Body of pancreas (tissue), 4 donors: ENCODE results near the gene DHX16.

ENCODE experiments used
- CTCF ChIP-seq, 7 experiments: fragments of 450-650 bp in 4 of 7; fragments of 200-600 bp in 3 of 7; sonication (generic) in 3 of 7; IDR thresholded peaks; one replicate each; pipeline ENCODE4 v1.5.1; 2016 to 2019; ENCODE audit warnings: antibody characterized with exemption in 7 of 7
- POLR2A ChIP-seq, 3 donors: fragments of 450-650 bp; IDR thresholded peaks; one replicate each; pipeline ENCODE4 v1.6.1; 2016; ENCODE audit warnings: antibody characterized with exemption in 3 of 3, mild to moderate bottlenecking in 2 of 3

DNA sequence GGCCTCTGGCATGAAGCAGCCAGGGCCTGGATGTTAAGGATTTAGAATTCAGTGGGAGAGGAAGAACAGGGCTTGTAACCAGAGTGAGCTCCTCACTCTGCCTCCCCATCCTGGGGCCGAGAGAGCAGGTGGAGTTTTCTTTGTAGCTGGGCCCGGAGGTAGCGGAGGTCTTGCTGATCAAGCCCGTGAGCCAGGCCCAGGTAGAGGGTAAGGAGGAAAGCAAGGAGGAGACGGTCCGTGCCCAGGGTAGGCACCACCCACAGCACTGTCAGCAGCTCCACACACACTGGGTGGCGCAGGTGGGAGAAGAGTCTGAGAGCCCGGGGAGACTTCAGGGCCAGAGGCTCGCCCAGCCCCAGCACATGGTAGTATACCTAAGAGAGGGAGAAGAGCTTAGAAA is 15.8 kb upstream of the DHX16 start:
- no peak for TF ChIP-seq CTCF (IDR thresholded peaks at IDR 0.05)
- no peak for TF ChIP-seq POLR2A (IDR thresholded peaks at IDR 0.05)
